WTC11 (cell line): ENCODE data around the gene SKP1.

ENCODE experiments used
- CTCF ChIP-seq: fragments of 200-600 bp; IDR thresholded peaks from 2 replicates; pipeline ENCODE4 v1.8.0; 2022; ENCODE audit warnings: antibody characterized with exemption
- KAT7 ChIP-seq: sonication (generic); formaldehyde crosslinking; IDR thresholded peaks from 2 replicates; pipeline ENCODE4 v1.8.1; 2023; ENCODE audit warnings: missing genetic modification reagents, mild to moderate bottlenecking, borderline replicate concordance
- NR3C1 ChIP-seq: sonication (generic); formaldehyde crosslinking; conservative IDR thresholded peaks from 2 replicates; pipeline ENCODE4 v1.8.1; 2023; ENCODE audit warnings: low read depth, mild to moderate bottlenecking, missing genetic modification reagents
- PRRX2 ChIP-seq: fragments of 250-450 bp; sonication (Bioruptor Pico); IDR thresholded peaks from 2 replicates; pipeline ENCODE4 v1.8.0; 2021; ENCODE audit warnings: mild to moderate bottlenecking
- TP53 ChIP-seq: sonication (generic); formaldehyde crosslinking; IDR thresholded peaks from 2 replicates; pipeline ENCODE4 v1.8.1; 2023; ENCODE audit warnings: mild to moderate bottlenecking, missing genetic modification reagents
- ZNF423 ChIP-seq: fragments of 250-450 bp; sonication (Bioruptor Pico); IDR thresholded peaks from 2 replicates; pipeline ENCODE4 v2.1.2; 2022; ENCODE audit warnings: mild to moderate bottlenecking, moderate library complexity

DNA sequence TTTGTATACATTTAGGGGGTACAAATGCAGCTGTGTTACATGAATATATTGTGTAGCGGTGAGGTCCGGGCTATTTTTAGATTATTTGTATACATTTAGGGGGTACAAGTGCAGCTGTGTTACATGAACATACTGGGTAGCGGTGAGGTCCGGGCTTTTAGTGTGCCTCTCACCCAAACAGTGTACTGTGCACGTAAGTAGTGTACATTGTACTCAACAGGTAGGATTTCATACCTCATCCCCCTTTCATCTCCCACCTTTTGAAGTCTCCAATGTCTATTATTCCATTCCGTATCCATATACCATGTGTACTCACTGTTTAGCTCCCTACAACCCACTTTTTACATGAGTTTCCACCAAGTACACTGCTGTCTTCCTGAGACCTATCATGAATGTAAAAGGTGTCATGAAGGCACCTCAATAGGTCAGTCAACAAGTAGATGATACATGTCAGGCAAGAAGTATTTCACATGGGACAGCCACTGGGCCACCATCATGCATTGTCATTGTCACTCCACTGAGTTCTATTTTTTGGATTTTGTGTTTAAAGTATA is 27.7 kb downstream of the SKP1 start:
- no peak for TF ChIP-seq CTCF
- no peak for TF ChIP-seq KAT7 (CRISPR knock-in tag)
- TF ChIP-seq TP53 (CRISPR knock-in tag), result no peak
- TF ChIP-seq PRRX2 (CRISPR knock-in tag), result no peak
- TF ChIP-seq ZNF423 (CRISPR knock-in tag), result no peak
- TF ChIP-seq NR3C1 (CRISPR knock-in tag), result no peak
